K562 (cell line): ENCODE results near the gene SGMS1. TPM values are rescaled to one million over a fixed set of nuclear protein-coding genes. Genes with fewer than 3 reads are reported as not detected.

ENCODE experiments used
- ARHGAP35 ChIP-seq: fragments of 450-650 bp; IDR thresholded peaks from 2 replicates; pipeline ENCODE4 v1.6.1; 2018; ENCODE audit not compliant: partially characterized antibody
- CC2D1A ChIP-seq: fragments of 450-650 bp; IDR thresholded peaks from 2 replicates; pipeline ENCODE4 v1.6.1; 2017; ENCODE audit warnings: mild to moderate bottlenecking
- CEBPB ChIP-seq: fragments of 450-650 bp; IDR thresholded peaks from 2 replicates; pipeline ENCODE4 v1.6.1; 2016; ENCODE audit warnings: missing genetic modification characterization, missing compliant biosample characterization
- FOXP1 ChIP-seq: sonication (generic); formaldehyde crosslinking; IDR thresholded peaks from 2 replicates; pipeline ENCODE4 v1.8.0; 2022; ENCODE audit warnings: mild to moderate bottlenecking, missing genetic modification reagents
- JUND ChIP-seq, 2 experiments: IDR thresholded peaks; 2 replicates in 1 of 2; 3 replicates in 1 of 2; pipeline ENCODE4 v1.6.1; 2011; ENCODE audit warnings: borderline replicate concordance in 2 of 2, low read depth in 2 of 2, low read length in 2 of 2, improper control_type of control experiment in 1 of 2, missing biosample characterization in 1 of 2, missing genetic modification characterization in 1 of 2, missing genetic modification reagents in 1 of 2
- MAFK ChIP-seq: IDR thresholded peaks from 2 replicates; pipeline ENCODE4 v1.6.1; 2011; ENCODE audit warnings: low read length, improper control_type of control experiment
- NFATC3 ChIP-seq: fragments of 450-650 bp; IDR thresholded peaks from 2 replicates; pipeline ENCODE4 v1.6.1; 2017; ENCODE audit warnings: mild to moderate bottlenecking
- PTRF ChIP-seq: fragments of 450-650 bp; IDR thresholded peaks from 2 replicates; pipeline ENCODE4 v1.6.1; 2016; ENCODE audit warnings: mild to moderate bottlenecking, missing genetic modification characterization, missing compliant biosample characterization
- THAP12 ChIP-seq: fragments of 250-450 bp; sonication (Bioruptor Pico); IDR thresholded peaks from 2 replicates; pipeline ENCODE4 v1.9.0; 2021; ENCODE audit warnings: mild to moderate bottlenecking, inconsistent platforms
- TRIM24 ChIP-seq, 2 experiments: fragments of 450-650 bp; IDR thresholded peaks; 2 replicates each; pipeline ENCODE4 v1.6.1; 2016
- U2AF2 ChIP-seq: fragments of 200-400 bp; formaldehyde crosslinking; optimal IDR thresholded peaks from 2 replicates; pipeline ENCODE3; 2017; ENCODE audit warnings: low read depth, mild to moderate bottlenecking, low read length
- ZBED1 ChIP-seq: IDR thresholded peaks from 2 replicates; pipeline ENCODE4 v1.6.1; 2014
- ZBTB9 ChIP-seq: fragments of 450-650 bp; formaldehyde crosslinking; IDR thresholded peaks from 2 replicates; pipeline ENCODE4 v1.4.0; 2020; ENCODE audit warnings: mild to moderate bottlenecking, moderate library complexity
- ZKSCAN1 ChIP-seq: fragments of 150-350 bp; IDR thresholded peaks from 2 replicates; pipeline ENCODE4 v1.6.1; 2016; ENCODE audit warnings: low read depth, low read length
- ZNF311 ChIP-seq: fragments of 250-450 bp; sonication (Bioruptor Pico); IDR thresholded peaks from 2 replicates; pipeline ENCODE4 v1.4.0; 2020; ENCODE audit warnings: mild to moderate bottlenecking, moderate library complexity
- ZNF695 ChIP-seq: fragments of 450-650 bp; formaldehyde crosslinking; IDR thresholded peaks from 2 replicates; pipeline ENCODE4 v1.4.0; 2020; ENCODE audit warnings: mild to moderate bottlenecking, moderate library complexity
- ZNF75A ChIP-seq: fragments of 450-650 bp; formaldehyde crosslinking; IDR thresholded peaks from 2 replicates; pipeline ENCODE4 v1.4.0; 2020; ENCODE audit warnings: mild to moderate bottlenecking
- polyA plus RNA-seq, 8 experiments: library from polyadenylated mRNA; depleted of rRNA in 4 of 8; stranded (reverse) in 5 of 8; unstranded in 3 of 8; fragments of >200 nt; fragmentation: Nextera tagmentation in 2 of 8; fragmentation: Illumina TruSeq in 1 of 8; extraction: Ambion mirVana in 2 of 8; extraction: Trizol in 1 of 8; gene quantifications; 2 replicates each; pipeline versions ENCODE4 v1.2.1 to v1.2.3, GENCODE V29; 2011 to 2014; ENCODE audit warnings: inconsistent platforms in 1 of 8, missing spikeins in 1 of 8
- total RNA-seq, 7 experiments: library from RNA; depleted of rRNA in 6 of 7; stranded (reverse); fragments of >200 nt in 6 of 7; fragmentation: Illumina TruSeq in 2 of 7; extraction: Trizol in 2 of 7; gene quantifications; 2 replicates each; pipeline versions ENCODE4 v1.2.1 to v1.2.3, GENCODE V29; 2011 to 2021; ENCODE audit warnings: low replicate concordance in 1 of 7
- TF ChIP-seq, protein P1 (sequence below): fragments of 450-650 bp; conservative IDR thresholded peaks from 2 replicates; pipeline ENCODE4 v1.6.1; 2016; ENCODE audit warnings: missing genetic modification characterization, low read depth, mild to moderate bottlenecking, missing compliant biosample characterization, moderate library complexity
- TF ChIP-seq, protein P2 (sequence below), 2 experiments: fragments of 450-650 bp; conservative IDR thresholded peaks; 2 replicates each; pipeline ENCODE4 v1.6.1; 2017; ENCODE audit warnings: mild to moderate bottlenecking in 2 of 2, moderate library complexity in 2 of 2

SGMS1 gene
- total and polyA plus RNA-seq, 9 of the 15 experiments (the other 6 are each of a cell fraction or from before 2014, with no cell fraction given): 22.6 to 232 (median 82.2) TPM

DNA sequence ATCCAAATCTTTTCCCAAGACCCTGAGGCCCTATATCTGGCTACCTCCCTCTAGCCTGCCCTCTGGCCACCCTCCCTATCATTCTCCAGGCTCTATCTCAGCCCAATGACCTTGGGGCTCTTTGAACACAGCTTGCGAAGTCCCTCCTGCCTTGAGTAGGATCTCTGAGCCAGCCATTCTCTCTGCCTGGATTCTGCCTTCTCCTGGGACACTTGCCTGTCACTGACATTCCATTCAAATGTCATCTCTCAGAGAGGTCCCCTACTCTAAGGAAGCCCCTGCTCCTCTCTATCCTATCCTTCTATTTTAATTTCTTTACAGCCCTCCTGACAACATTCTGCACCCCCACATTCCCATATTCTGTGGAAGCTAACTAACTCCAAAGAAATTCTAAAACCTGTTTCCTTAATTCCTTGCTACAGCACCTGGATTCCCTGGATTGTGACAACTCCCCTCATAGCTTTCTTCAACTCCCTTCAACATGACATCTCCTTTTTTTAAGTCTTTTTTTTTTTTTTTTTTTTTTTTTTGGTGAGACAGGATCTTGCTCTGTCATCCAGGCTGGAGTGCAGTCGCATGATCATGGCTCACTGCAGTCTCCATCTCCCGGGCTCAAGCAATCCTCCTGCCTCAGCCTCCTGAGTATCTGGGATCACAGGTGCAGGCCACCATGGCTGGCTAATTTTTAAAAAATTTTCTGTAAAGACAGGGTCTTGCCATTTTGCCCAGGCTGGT lies 291.5 kb downstream of the SGMS1 start (continued):
- TF ChIP-seq, protein P1, sequence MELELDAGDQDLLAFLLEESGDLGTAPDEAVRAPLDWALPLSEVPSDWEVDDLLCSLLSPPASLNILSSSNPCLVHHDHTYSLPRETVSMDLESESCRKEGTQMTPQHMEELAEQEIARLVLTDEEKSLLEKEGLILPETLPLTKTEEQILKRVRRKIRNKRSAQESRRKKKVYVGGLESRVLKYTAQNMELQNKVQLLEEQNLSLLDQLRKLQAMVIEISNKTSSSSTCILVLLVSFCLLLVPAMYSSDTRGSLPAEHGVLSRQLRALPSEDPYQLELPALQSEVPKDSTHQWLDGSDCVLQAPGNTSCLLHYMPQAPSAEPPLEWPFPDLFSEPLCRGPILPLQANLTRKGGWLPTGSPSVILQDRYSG (tag): 0 out of 2 replicates have a peak, but pooled peaks have one; percentile 24
- TF ChIP-seq FOXP1 (no peak), ARHGAP35 (no peak), ZBED1 (no peak), ZBTB9 (CRISPR knock-in tag) (0 out of 2 replicates have a peak, but pooled peaks have one; percentile 27), TRIM24 (IDR thresholded peaks at IDR 0.05) (no peak), ZNF75A (no peak), ZNF311 (CRISPR knock-in tag) (0 out of 2 replicates have a peak, but pooled peaks have one; percentile 21), ZNF695 (CRISPR knock-in tag) (no peak), CEBPB (tag) (no peak), CC2D1A (no peak), JUND (IDR thresholded peaks at IDR 0.05; ENCODE audit: borderline replicate concordance, low read depth, low read length) (no peak), JUND (tag; IDR thresholded peaks at IDR 0.05; ENCODE audit: borderline replicate concordance, low read depth, low read length) (peak; percentile 33; the same call in 2 of the 3 replicates), NFATC3 (no peak), ZKSCAN1 (0 out of 2 replicates have a peak, but pooled peaks have one; percentile 5), THAP12 (CRISPR knock-in tag) (peak; percentile 16; the same call in 1 of the 2 replicates), PTRF (tag) (no peak), MAFK (peak; percentile 21; the same call in 1 of the 2 replicates), U2AF2 (no peak)
- TF ChIP-seq, protein P2, sequence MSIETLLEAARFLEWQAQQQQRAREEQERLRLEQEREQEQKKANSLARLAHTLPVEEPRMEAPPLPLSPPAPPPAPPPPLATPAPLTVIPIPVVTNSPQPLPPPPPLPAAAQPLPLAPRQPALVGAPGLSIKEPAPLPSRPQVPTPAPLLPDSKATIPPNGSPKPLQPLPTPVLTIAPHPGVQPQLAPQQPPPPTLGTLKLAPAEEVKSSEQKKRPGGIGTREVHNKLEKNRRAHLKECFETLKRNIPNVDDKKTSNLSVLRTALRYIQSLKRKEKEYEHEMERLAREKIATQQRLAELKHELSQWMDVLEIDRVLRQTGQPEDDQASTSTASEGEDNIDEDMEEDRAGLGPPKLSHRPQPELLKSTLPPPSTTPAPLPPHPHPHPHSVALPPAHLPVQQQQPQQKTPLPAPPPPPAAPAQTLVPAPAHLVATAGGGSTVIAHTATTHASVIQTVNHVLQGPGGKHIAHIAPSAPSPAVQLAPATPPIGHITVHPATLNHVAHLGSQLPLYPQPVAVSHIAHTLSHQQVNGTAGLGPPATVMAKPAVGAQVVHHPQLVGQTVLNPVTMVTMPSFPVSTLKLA (conservative IDR thresholded peaks at IDR 0.05): no peak
